NCI-H82 treated with DMSO at 0.1 percent for 48 hours (cell line): ENCODE data around the gene SPECC1.
A peak's percentile ranks its signal among the peaks of the same experiment; 100 is the strongest.
"Not testable (repeated sequence)": the region's sequence is repeated elsewhere in the genome, so short reads cannot be mapped to it uniquely, and the experiment has no call there.

Experiments used
- DNase-seq: peaks from one replicate; lab custom pipeline; 2025; ENCODE audit not compliant: unreplicated experiment; lab: John Stamatoyannopoulos, UW

Gene SPECC1

DNA sequence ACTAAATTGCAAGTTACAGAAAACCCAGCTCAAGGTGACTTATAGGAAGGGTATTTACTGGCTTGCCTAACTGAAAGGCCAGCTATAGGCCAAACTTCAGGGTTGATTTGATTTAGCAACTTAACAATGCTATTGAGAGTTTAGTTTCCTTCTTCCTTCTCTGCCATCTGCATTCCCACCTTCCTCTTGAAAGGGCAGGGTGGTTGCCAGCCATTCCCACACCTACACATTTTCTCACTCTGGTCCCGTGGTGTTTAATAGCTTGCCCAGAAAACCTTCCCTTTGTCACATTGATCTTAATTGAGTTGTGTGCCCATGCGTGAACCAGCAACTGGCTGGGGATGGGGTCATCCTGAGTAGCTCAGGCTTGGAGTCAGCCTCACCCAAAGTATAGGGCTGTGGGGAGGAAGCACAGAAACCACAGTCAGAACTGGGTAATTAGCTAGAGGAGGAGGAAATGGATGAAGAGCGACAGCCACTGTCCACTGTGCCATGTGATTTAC is 194.7 kb downstream of the SPECC1 start:
- DNase-seq: no peak

GRCh38 chr17:20205609-20206008 is 196.4 kb downstream of the SPECC1 start:
- DNase-seq: no peak

DNA sequence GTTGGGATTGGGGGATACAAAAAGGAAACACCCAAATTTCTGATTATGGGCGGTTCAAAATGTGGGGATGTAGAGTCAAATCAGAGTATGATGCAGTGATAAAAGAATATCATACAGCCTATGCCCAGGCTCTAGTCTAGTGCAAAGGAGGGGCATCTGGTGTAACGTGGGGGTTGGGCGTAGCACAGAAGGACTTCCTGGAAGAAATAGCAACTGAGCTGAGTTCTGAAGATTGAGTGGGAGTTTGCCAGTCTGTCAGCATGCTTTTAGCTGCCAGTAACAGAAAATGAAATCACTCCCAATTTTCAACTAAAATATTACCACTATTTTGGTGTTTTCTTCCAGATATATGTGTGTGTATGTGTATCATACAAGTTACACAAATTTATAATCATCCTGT is 196.9 kb downstream of the SPECC1 start:
- DNase-seq: no peak

GRCh38 chr17:20206591-20206990 is 197.4 kb downstream of the SPECC1 start:
- DNase-seq: no peak

DNA sequence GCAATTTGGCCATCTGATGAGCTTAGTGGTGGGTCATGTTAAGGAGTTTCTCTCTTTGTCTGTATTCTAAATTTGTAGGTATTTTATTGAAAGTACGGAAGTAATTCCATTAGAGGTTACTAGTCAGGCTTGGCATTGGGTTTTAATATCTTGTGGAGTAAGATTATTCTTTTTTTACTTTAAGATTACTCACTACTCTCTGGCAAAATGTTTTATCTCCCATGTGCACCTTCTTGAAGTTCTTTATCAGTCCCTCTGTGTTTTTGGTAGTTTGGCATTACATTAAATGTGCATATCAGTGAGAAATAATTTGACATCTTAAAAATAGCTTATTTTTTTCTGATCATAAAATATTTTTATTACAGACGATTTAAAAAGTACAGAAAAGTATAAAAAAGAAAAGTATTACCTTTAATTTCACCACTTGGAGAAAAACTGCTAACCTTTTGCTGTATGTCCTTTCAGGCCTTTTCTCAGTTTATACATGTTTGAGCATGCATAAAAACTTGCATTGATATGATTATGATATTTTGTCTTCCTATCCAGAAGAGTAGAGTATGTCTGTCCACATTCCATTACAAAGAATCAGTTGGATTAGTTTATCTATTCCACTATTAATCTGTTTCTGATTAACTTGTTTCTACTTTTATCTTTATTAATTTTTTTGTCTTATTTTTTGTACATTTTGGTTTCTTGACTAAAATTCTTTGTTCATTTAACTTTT is 198.3 kb downstream of the SPECC1 start:
- no peak for DNase-seq

- no peak for DNase-seq
These were observed 199.6 kb downstream of the SPECC1 start for GRCh38 chr17:20208717-20209116.

DNA sequence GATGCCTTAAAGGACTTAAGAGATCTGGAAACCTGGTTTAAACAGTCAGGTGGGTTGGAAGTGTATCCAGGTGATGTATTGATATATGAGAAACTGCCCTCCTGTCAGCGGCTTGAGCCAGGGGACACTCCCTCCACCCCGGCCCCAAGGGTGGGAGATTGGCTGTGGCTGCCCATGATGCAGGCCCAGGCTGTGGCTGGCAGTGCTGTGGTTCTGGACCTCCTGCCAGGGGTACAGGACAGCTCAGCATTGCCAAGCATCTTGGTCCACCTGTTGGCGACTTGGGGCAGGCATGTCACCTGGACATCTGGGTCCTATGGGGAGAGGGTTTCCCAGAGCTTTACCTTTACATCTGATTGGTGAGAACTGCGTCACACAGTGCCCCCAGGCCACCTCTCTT is 201.0 kb downstream of the SPECC1 start:
- DNase-seq: no peak

- DNase-seq: no peak
These were observed 201.5 kb downstream of the SPECC1 start for GRCh38 chr17:20210614-20211013.

GRCh38 chr17:20211246-20211645 is 202.1 kb downstream of the SPECC1 start:
- DNase-seq: no peak

DNA sequence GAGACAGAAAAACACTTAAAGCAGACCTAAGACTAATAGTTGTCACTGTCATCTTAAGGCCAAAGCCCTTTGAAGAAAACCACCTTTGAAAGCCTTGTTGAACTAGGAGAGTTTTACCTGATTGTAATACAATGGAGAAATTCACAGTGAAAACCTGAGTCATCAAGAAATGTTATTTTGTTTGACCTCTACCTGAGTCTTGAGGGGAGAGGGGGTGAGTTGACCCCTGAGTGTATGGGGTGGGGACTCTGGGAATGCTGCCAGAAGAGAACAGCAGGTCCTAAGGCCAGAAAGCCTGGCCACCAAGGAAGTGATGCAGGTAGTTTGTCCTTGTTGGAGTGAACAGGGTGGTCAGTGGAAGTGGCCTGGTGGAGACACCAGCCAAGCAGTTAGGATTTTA is 204.3 kb downstream of the SPECC1 start:
- DNase-seq: no peak

DNA sequence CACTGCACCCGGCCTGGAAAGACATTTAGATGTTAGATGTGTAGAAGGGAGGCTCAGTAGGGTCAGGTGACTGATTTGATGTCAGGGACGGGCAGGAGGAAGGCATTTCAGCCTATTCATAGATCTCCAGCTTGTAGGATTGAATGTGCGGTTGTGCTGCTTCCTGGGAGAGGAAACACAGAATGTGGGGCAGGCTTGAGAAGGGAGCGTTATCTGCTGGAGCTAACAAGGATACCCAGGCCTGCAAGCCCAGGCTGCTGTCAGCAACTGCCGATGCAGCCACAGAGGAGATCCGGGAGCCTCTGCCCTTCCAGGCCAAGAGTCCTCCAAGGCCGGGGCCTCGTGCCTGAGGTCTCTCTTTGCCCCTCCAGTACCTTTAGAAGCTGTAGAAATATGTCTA is 205.6 kb downstream of the SPECC1 start:
- no peak for DNase-seq

DNA sequence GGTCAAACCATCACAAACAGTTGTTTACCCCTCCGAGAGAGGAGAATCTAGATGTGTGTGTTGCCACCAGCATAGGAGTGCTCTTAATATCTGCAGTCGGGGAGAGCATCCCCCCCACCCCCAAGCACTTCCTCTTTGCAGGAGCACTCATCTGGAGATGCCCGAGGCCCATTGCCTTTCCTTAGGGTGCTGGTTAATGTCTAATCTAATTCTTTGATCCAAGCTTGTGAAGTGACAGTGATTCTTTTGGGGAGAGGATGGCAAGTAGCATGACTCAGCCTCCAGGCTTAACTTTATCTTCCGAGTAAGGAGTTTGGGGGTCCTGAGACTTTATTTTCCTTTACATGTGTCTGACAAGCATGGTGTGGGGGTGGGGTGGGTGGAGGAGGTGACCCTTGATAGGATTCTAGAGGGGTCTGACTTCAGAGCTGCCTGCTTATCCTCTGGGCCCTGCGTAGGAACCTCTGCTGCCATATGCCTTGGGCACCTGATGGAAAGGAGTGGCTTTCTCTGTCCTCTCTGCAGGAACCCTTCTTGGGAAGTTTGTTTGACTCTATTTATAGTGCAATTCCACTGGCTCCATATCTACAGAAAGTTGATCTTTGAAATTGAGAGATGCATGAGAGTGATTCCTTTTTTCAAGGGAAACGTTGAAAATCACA is 207.1 kb downstream of the SPECC1 start:
- no peak for DNase-seq

GRCh38 chr17:20216853-20217252 is 207.7 kb downstream of the SPECC1 start:
- DNase-seq: no peak

DNA sequence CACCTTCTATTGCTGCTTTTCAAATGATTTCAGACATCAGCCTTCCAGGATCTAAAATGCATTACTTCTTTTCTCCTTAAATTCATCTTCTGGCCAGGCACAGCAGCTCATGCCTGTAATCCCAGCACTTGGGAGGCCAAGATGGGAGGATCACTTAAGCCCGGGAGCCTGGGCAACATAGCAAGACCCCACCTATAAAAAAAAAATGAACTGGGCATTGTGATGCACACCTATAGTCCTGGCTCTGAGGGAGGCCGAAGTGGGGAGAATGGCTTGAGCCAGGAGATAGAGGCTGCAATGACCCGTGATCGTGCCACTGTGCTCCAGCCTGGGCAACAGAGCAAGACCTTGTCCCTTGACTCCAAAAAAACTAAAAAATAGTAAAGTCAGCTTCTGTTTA is 208.5 kb downstream of the SPECC1 start:
- no peak for DNase-seq

DNA sequence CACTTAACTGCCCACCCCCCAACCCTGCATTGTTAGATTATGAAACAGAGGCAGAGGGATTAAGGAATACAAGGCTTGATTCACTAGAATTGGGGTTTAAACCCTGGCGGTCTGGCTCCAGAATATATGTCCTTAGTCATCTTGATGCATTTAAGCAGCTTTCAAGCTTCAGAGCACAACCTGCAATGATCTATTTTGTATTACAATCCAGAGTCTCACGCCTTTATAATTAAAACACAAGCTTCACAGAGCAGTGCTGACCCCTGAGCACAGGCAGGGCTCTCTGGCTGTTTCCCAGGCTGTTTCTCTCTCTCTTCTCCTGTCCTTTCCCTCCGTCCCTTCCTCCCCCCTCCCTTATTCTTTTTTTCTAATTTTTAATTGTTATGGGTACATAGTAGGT is 209.1 kb downstream of the SPECC1 start:
- DNase-seq: no peak

DNA sequence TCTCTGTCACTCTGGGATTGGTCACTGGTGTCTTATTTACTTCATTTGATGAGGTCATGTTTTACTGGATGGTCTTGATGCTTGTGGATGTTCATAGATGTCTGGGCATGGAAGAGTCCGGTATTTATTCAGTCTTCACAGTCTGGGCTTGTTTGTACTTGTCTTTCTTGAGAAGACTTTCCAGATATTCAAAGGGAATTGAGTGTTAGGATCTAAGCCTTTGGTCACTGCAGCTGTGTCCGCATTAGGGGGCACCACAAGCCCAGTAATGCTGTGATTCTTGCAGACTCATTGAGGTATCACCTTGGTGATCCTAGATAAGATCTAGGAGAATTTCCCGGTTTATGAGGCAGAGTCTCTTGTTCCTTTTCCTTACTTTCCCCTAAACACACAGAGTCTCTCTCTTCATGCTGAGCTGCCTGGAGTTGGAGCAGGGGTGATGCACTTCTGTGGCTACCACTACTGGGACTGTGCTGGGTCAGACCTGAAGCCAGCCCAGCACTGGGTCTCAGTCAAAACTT is 214.7 kb downstream of the SPECC1 start:
- DNase-seq: no peak

GRCh38 chr17:20224379-20224778 is 215.2 kb downstream of the SPECC1 start:
- DNase-seq: no peak

- no peak for DNase-seq
These were observed 216.3 kb downstream of the SPECC1 start for GRCh38 chr17:20225162-20226115.

DNA sequence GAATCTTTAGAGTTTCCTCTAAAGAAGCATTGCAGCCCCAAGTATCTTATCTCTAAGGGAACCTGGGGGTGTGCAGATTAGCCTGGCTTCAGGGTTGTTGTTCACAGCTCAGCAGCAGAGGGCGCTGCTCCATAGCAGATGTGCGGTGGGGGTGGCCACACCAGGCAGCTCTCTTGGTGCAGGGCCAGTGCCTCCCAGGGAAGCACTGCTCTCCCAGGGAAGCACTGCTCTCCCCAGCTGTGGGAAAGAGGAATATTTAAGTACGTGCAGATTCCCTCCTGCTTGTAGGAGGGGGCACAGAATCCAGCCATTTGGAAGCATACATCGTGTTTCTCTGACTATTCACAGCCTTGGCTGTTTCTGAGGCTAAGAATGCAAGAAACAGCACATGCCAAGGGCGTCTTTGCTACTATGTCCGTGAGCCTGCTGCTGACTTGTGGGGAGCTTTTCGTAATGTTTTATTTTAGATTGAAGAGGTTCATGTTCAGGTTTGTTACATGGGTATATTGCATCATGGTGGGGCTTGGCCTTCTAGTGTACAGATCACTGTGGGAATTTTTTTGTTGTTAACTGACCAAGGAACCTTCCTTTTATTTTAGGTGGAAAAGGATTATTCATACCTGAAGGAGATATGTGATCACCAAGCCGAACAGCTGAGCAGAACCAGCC is 217.8 kb downstream of the SPECC1 start:
- DNase-seq: peak; percentile 80

DNA sequence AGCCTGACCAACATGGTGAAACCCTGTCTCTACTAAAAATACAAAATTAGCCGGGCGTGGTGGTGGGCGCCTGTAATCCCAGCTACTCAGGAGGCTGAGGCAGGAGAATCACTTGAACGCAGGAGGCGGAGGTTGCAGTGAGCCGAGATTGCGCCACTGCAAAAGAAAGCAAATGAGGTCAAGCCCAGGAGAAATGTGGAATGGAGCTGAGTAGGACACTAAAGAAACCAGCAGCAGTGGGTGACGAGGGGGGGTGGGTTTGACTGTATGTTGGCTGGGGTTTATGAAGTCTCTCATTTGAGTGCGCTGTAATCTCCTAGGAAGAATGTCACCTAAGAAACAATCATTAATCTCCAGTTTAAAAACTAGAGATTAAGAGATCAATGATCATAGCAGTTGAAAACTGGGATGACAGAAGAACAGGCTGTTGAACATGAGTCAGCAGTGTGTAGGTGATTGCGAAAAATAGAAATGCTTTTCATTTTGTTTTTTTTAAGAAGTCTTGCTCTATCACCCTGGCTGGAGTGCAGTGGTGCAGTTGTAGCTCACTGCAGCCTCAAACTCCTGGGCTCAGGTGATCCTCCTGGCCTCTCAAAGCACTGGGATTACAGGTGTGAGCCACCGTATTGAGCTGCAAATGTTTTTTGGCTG is 218.7 kb downstream of the SPECC1 start:
- not testable (repeated sequence) for DNase-seq
